Measurements from ENCODE around the gene ZCCHC18.

The ZCCHC18 gene

DNA sequence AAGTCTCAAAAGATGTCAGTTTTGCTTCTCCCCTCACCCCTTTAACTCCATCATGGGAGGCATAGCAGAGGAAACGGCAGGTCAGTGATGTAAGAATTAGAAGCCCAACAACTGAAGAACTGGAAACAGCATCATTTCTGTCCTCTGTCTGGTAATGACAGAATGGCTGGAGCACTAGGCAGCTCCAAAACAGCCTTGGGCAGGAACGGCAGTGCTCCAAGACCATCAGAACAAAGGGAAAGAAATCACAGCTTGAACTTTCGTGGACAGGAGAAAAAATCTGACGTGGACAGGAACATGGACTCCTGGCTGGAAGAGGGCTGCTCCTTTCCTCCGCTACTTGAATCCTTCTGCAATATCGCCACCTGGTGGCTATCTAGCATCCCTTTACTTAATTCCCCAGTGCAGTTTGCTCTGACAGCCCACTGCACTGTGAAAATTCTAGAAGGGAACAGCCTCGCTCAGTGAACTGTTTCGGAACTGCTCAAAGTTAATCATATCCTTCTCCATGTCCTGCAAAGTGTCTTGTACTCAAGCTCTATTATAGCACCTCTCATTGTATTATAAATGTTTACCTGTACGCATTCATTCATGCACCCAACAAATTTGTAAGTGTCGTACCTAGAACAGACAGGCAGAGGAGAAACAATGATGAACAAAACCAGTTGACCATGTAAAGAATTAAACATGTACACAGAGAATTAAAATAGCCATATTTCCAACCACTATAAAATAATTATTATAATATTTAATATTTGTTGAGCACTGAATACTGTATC is 24.1 kb downstream of the ZCCHC18 start:
- Histone ChIP-seq H3K4me1 (ENCODE audit: control insufficient read depth, insufficient read depth, low read length) (no peaks in the 10 kb centered on the region), H3K9me3 (replicated peaks; ENCODE audit: low read length) (no peaks in the 10 kb centered on the region), H3K27me3 (ENCODE audit: control insufficient read depth, insufficient read depth, low read length) (peaks cover 7% of the 10 kb centered on the region), H3K9ac (ENCODE audit: low read depth, low read length) (peak overlapping the region; percentile 65), H3K4me3 (ENCODE audit: low read length) (peak overlapping the region; percentile 60), H3K4me2 (ENCODE audit: low read length) (peak overlapping the region; percentile 77), H3K36me3 (ENCODE audit: insufficient read depth, low read length) (no peaks in the 10 kb centered on the region)

DNA sequence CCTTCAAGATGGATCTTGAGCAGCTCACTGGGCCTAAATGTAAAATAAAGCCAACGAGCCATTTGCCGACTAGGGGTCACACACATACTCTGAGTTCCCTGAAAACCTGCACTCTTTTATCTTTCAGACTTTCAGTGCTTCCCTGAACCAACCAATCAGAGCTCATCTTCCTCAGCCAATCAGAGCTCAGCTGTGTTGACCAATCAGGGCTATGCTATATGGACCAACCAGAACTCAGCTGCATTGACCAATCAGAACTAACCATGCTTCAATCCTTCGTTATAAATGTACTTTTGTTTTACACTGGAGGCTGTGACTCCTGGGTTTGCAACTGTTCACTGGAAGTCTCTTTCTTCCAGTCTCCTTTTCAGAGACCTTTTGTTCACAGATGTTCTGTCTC is 25.2 kb downstream of the ZCCHC18 start:
- no peak overlapping the region for H3K4me3 ChIP-seq (ENCODE audit: low read length)
- H3K4me1 ChIP-seq (ENCODE audit: control insufficient read depth, insufficient read depth, low read length): no peaks in the 10 kb centered on the region
- no peaks in the 10 kb centered on the region for H3K36me3 ChIP-seq (ENCODE audit: insufficient read depth, low read length)
- peaks cover 7% of the 10 kb centered on the region for H3K27me3 ChIP-seq (ENCODE audit: control insufficient read depth, insufficient read depth, low read length)
- H3K4me2 ChIP-seq (ENCODE audit: low read length): no peak overlapping the region
- H3K9ac ChIP-seq (ENCODE audit: low read depth, low read length): no peak overlapping the region
- H3K9me3 ChIP-seq (replicated peaks; ENCODE audit: low read length): no peaks in the 10 kb centered on the region

DNA sequence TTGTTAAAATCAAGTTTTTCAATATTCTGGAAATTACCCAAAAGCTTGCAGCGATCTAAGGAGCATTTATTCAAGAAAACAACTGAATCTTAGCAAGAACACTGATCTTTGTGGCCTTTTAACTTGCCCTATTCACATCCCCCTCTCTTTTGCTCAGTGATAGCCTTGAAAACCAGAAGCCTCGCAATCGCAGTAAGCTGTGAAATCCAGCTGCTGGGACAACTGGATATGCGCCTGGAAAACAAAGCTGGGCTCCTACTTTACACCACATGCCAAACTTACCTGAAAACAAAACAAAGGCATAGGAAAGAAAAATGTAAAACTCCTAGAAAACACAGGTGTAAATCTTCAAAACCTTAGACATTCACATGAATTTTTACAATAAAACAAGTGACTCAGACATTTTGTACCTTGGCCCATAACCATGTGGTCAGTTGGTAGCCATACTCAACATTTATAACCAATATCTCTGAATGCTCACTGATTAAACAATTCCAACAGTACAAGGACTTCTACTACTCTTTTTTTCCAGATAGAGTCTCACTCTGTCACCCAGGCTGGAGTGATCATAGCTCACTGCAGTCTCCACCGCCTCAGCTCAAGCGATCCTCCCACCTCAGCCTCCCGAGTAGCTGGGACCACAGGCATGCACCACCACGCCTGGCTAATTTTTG is 28.9 kb downstream of the ZCCHC18 start:
- Histone ChIP-seq H3K4me2 (ENCODE audit: low read length) (no peak overlapping the region), H3K9me3 (replicated peaks; ENCODE audit: low read length) (no peaks in the 10 kb centered on the region), H3K4me1 (ENCODE audit: control insufficient read depth, insufficient read depth, low read length) (no peaks in the 10 kb centered on the region), H3K27me3 (ENCODE audit: control insufficient read depth, insufficient read depth, low read length) (no peaks in the 10 kb centered on the region), H3K4me3 (ENCODE audit: low read length) (no peak overlapping the region), H3K9ac (ENCODE audit: low read depth, low read length) (no peak overlapping the region), H3K36me3 (ENCODE audit: insufficient read depth, low read length) (no peaks in the 10 kb centered on the region)

DNA sequence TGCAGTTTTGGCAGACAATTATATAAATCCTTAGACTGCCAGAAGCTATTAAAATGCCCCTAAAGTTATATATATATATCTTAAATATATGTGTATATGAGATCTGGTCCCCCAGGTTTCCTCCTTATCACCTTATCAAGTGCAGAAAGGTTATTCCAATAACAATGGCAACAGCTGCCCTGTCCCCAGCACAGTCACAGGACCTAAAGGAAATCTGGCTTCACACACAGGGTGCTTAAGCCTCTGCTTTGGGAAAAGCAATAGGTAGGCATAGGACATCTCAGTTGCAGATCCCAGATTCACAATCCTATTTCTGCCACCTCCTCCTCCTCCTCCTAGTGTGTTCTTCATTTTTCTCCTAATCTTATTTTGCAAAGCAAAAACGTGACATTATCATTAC is 38.7 kb downstream of the ZCCHC18 start:
- no peak overlapping the region for H3K4me3 ChIP-seq (ENCODE audit: low read length)
- no peaks in the 10 kb centered on the region for H3K36me3 ChIP-seq (ENCODE audit: insufficient read depth, low read length)
- no peak overlapping the region for H3K4me2 ChIP-seq (ENCODE audit: low read length)

DNA sequence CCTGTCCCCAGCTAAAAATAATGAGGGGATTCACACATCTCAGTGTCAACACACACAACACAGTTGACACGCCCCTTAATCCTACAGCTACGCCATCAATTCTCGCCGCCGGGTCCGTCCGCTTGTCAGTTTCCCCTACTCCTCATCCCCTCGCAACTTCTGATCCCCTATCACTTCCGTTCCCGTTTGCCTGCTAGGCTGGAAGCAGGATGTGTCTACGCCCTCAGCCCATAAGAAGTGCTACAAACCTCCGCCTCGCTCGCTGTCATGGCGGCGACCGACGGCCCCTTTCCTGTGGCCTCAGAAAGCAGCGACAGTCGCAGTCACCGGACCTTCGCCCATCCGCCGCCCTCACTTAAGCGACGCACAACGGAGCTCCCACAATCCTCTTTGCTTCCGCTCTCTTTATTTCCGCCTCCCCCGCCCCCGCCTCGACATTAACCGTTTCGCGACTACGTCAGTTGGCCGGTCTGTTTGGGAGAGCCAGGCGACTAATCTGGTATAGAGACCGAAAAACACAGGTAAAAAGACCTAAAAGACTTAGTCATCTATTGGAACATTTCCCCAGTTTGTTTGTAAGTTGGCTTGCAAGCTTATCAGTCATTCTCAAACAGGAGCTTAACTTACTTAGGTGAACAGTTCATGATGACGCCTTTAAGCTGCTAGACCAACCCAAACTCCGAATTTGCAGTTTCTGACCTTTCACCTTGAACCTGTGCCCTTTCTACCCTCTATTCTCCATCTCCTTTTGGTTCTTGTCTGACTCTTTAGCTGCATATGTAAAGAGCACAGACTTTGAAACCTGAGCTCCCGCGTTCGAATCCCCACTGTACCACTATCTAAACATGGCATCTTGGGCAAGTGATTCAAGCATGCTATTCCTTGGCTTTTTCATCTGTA is 44.6 kb downstream of the ZCCHC18 start, which contains the start of gene SLC25A53:
SLC25A53 (minus strand) TSS at position 380 of the 900 bp plus-strand sequence. CDS start 51,752 bp downstream, outside the sequence.
- Histone ChIP-seq H3K27me3 (ENCODE audit: control insufficient read depth, insufficient read depth, low read length) (no peaks in the 10 kb centered on the region), H3K4me2 (ENCODE audit: low read length) (peak within 1 kb of the TSS; percentile 75), H3K9ac (ENCODE audit: low read depth, low read length) (peak within 1 kb of the TSS; percentile 86), H3K9me3 (replicated peaks; ENCODE audit: low read length) (no peaks in the 10 kb centered on the region), H3K4me3 (ENCODE audit: low read length) (peak within 1 kb of the TSS; percentile 74), H3K4me1 (ENCODE audit: control insufficient read depth, insufficient read depth, low read length) (no peaks in the 10 kb centered on the region), H3K36me3 (ENCODE audit: insufficient read depth, low read length) (no peaks in the 10 kb centered on the region)

More for the DNA sequence above, 38.7 kb downstream of the ZCCHC18 start:
- H3K27me3 ChIP-seq (ENCODE audit: control insufficient read depth, insufficient read depth, low read length): no peaks in the 10 kb centered on the region
- no peak overlapping the region for H3K9ac ChIP-seq (ENCODE audit: low read depth, low read length)
- no peaks in the 10 kb centered on the region for H3K4me1 ChIP-seq (ENCODE audit: control insufficient read depth, insufficient read depth, low read length)
- H3K9me3 ChIP-seq (replicated peaks; ENCODE audit: low read length): no peaks in the 10 kb centered on the region

Measured in skeletal muscle satellite cell (primary cell).